Measurements from ENCODE around the gene GABRG3. TPM values are rescaled to one million over a fixed set of nuclear protein-coding genes. Genes with fewer than 3 reads are reported as not detected.

The GABRG3 gene
- total and polyA plus RNA-seq, 7 donors, result under 0.01 to 0.28 (median 0.05) TPM; not detected in 3

- intact Hi-C loops (cut with DNase I), result loop anchor here (10.0 kb wide), 1 partner anchor 304 kb away; no protein-coding TSS in a partner anchor
- Histone ChIP-seq H3K4me3 (no peak overlapping the region), H3K27me3 (peaks cover 0 to 6% (median 0%) of the 10 kb centered on the region in 3 donors), H3K36me3 (no peaks in the 10 kb centered on the region), H3K4me1 (no peaks in the 10 kb centered on the region), H3K27ac (no peak overlapping the region), H3K9me3 (no peaks in the 10 kb centered on the region)
- 27 to 49% methylated on average over 19 of the region's 19 CpGs for WGBS, 2 donors
- TF ChIP-seq, protein P1, sequence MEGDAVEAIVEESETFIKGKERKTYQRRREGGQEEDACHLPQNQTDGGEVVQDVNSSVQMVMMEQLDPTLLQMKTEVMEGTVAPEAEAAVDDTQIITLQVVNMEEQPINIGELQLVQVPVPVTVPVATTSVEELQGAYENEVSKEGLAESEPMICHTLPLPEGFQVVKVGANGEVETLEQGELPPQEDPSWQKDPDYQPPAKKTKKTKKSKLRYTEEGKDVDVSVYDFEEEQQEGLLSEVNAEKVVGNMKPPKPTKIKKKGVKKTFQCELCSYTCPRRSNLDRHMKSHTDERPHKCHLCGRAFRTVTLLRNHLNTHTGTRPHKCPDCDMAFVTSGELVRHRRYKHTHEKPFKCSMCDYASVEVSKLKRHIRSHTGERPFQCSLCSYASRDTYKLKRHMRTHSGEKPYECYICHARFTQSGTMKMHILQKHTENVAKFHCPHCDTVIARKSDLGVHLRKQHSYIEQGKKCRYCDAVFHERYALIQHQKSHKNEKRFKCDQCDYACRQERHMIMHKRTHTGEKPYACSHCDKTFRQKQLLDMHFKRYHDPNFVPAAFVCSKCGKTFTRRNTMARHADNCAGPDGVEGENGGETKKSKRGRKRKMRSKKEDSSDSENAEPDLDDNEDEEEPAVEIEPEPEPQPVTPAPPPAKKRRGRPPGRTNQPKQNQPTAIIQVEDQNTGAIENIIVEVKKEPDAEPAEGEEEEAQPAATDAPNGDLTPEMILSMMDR (IDR thresholded peaks at IDR 0.05), result peak in 3 of 4 experiments; percentile 28 to 64 (median 44)
- no peak for TF ChIP-seq POLR2A (IDR thresholded peaks at IDR 0.05)
- DNase-seq, result no peak
Observed at GRCh38 chr15:27358751-27359434, 387.9 kb downstream of the GABRG3 start.

- H3K4me1 ChIP-seq, result no peaks in the 10 kb centered on the region
- no peak for DNase-seq
- peaks cover 0 to 6% (median 0%) of the 10 kb centered on the region in 3 donors for H3K27me3 ChIP-seq
- H3K36me3 ChIP-seq, result no peaks in the 10 kb centered on the region
- TF ChIP-seq, protein P1 (IDR thresholded peaks at IDR 0.05), result no peak
- TF ChIP-seq POLR2A (IDR thresholded peaks at IDR 0.05) (no peak), POLR2AphosphoS5 (IDR thresholded peaks at IDR 0.05) (no peak), EP300 (IDR thresholded peaks at IDR 0.05) (no peak)
- no peak overlapping the region for H3K4me3 ChIP-seq
- intact Hi-C loops (cut with DNase I), result loop anchor here (10.0 kb wide), 1 partner anchor 305 kb away; no protein-coding TSS in a partner anchor
- H3K27ac ChIP-seq, result no peak overlapping the region
- 84 to 87% methylated on average over 7 of the region's 7 CpGs for WGBS, 2 donors
- H3K9me3 ChIP-seq, result no peaks in the 10 kb centered on the region
Observed at GRCh38 chr15:27359586-27359985, 388.6 kb downstream of the GABRG3 start.

GRCh38 chr15:27360316-27360715 is 389.3 kb downstream of the GABRG3 start:
- Histone ChIP-seq H3K27me3 (peaks cover 0 to 6% (median 0%) of the 10 kb centered on the region in 3 donors), H3K27ac (no peak overlapping the region), H3K4me1 (no peaks in the 10 kb centered on the region), H3K4me3 (no peak overlapping the region), H3K9me3 (no peaks in the 10 kb centered on the region), H3K36me3 (no peaks in the 10 kb centered on the region)
- TF ChIP-seq POLR2AphosphoS5 (IDR thresholded peaks at IDR 0.05) (no peak), POLR2A (IDR thresholded peaks at IDR 0.05) (no peak), EP300 (IDR thresholded peaks at IDR 0.05) (no peak)
- TF ChIP-seq, protein P1 (IDR thresholded peaks at IDR 0.05), result no peak
- no peak for DNase-seq
- intact Hi-C loops (cut with DNase I), result no loop called here
- WGBS, 2 donors, result 70 to 80% methylated on average over 7 of the region's 7 CpGs

DNA sequence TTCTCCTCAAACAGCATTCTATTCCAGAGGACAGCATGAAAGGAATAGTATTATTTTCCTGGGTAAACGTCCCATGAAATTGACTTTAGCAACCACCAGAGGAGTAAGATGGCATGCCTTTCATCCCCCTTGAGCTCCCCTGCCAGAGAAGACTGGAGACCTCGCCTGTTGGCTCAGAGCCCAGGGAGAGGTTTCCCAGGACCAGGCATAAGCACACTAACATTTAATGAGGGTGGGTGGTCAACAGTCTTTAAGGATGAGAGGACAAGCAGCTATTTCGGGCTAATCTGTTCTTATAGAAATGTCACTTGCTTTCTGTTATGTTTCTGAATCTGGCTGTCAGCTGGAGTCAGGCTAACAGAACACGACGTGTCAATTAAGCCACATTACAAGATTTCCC is 390.5 kb downstream of the GABRG3 start:
- Histone ChIP-seq H3K4me1 (no peaks in the 10 kb centered on the region), H3K9me3 (no peaks in the 10 kb centered on the region), H3K27me3 (peaks cover 0 to 6% (median 0%) of the 10 kb centered on the region in 3 donors), H3K27ac (no peak overlapping the region), H3K4me3 (no peak overlapping the region), H3K36me3 (no peaks in the 10 kb centered on the region)
- 72 to 77% methylated on average over 5 of the region's 5 CpGs for WGBS, 2 donors
- DNase-seq, result no peak
- TF ChIP-seq EP300 (IDR thresholded peaks at IDR 0.05) (no peak), POLR2A (IDR thresholded peaks at IDR 0.05) (no peak), POLR2AphosphoS5 (IDR thresholded peaks at IDR 0.05) (no peak)
- TF ChIP-seq, protein P1 (IDR thresholded peaks at IDR 0.05), result no peak
- intact Hi-C loops (cut with DNase I), result no loop called here
